Large intestine (tissue), 3 donors: ENCODE measurements around the gene AMMECR1L. TPM values are rescaled to one million over a fixed set of nuclear protein-coding genes. Genes with fewer than 3 reads are reported as not detected.

Source experiments
- DNase-seq, 2 donors: peaks; one replicate each; pipeline versions ENCODE4 v3.0.0 to v3.0.0-alpha.2; 2013
- H3K27ac ChIP-seq: one replicate; pipeline ENCODE4 v1.5.1; 2013; ENCODE audit warnings: low read length
- H3K27me3 ChIP-seq: 2 replicates; pipeline ENCODE4 v1.6.1; 2013; ENCODE audit warnings: low read length; ENCODE audit not compliant: control insufficient read depth, insufficient read depth
- H3K36me3 ChIP-seq: 2 replicates; pipeline ENCODE4 v1.6.1; 2013; ENCODE audit warnings: low read length; ENCODE audit not compliant: control insufficient read depth, insufficient read depth
- H3K4me1 ChIP-seq: one replicate; pipeline ENCODE4 v1.6.1; 2013; ENCODE audit warnings: low read length; ENCODE audit not compliant: control insufficient read depth, insufficient read depth
- H3K4me3 ChIP-seq: one replicate; pipeline ENCODE4 v1.5.1; 2013; ENCODE audit warnings: low read length
- H3K9me3 ChIP-seq: one replicate; pipeline ENCODE4 v1.6.1; 2013; ENCODE audit warnings: mild to moderate bottlenecking, low read depth, low read length, moderate library complexity; ENCODE audit not compliant: control insufficient read depth
- WGBS: methylation state at CpG from one replicate; pipeline ENCODE4 v1.1.5; 2013; ENCODE audit warnings: low lambda C conversion rate; ENCODE audit not compliant: insufficient coverage; 5-methylcytosine and 5-hydroxymethylcytosine counted together
- polyA plus RNA-seq: library from polyadenylated mRNA; unstranded; fragments of 120-200 nt; gene quantifications from one replicate; pipeline ENCODE4 v1.2.1, GENCODE V29; 2013

Gene AMMECR1L
- polyA plus RNA-seq, 1 donor, result 15.4 TPM

DNA sequence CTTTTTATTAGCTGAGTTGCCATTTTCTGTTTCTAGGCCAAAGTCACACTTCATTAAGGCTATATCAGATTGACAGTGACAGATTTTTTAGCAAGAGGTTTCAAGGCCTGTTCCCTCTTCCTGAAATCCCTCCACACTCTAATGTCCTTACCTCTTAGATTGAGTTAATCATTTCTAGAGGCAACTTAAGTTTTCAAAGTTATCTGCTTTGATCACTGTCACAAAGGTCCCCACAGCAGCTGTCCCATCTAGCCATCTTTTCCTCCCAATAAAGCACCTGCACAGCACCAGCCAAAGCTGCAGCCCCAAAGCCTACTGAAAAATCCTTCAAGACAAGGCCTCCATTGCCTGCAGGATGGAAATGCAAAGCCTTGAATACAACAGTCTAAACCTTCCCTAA is 13.4 kb downstream of the AMMECR1L start:
- peaks cover 59% of the 10 kb centered on the region for H3K36me3 ChIP-seq
- H3K4me3 ChIP-seq, result no peak overlapping the region
- peak in 1 of 2 donors; percentile 23 for DNase-seq
- H3K27me3 ChIP-seq, result no peaks in the 10 kb centered on the region
- no peaks in the 10 kb centered on the region for H3K9me3 ChIP-seq
- H3K27ac ChIP-seq, result no peak overlapping the region
- no peaks in the 10 kb centered on the region for H3K4me1 ChIP-seq

DNA sequence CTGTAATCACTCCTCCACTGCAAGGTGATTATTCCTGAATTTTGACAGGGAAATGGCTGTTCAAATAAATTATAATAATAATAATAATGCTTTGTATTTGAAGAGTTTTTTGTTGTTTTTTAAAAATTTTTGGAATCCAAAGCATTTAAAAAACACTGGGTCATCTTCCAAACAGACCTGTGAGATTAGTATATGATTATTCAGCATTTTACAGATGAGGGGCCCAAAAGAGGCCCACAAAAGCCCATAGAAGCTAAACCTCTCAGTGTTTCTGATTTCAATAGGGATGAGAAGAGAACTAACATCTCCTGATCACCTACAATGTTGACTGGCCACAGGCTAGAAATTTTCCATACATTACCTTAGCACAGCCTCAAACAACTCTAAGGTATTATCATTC is 19.8 kb downstream of the AMMECR1L start:
- Histone ChIP-seq H3K36me3 (peaks cover 69% of the 10 kb centered on the region), H3K4me1 (no peaks in the 10 kb centered on the region), H3K27me3 (no peaks in the 10 kb centered on the region), H3K4me3 (no peak overlapping the region), H3K9me3 (no peaks in the 10 kb centered on the region), H3K27ac (no peak overlapping the region)
- no peak for DNase-seq

DNA sequence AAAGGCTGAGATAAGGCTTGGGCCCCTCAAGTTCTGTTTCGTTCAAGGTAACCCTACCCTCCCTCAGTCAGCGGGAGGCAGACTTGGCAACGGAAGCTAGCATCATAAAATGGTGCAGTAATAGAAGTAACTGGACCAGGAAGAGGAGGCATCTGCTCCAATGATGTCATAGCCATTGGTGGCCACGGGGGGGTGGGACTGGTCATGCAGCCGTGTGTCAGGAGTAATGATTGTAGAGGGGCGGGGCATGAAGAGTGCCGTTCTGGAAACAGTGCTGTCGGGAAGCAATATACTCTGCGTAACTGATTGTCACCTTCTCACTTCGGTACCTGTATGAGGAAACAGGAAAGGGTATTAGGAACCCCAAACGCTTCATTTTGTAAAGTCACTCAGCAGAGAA is 20.9 kb downstream of the AMMECR1L start:
- DNase-seq, result peak; percentile 12 to 42
- no peaks in the 10 kb centered on the region for H3K9me3 ChIP-seq
- H3K27ac ChIP-seq, result no peak overlapping the region
- H3K36me3 ChIP-seq, result peaks cover 63% of the 10 kb centered on the region
- H3K4me3 ChIP-seq, result no peak overlapping the region
- H3K27me3 ChIP-seq, result no peaks in the 10 kb centered on the region
- WGBS, result 60% methylated on average over 2 of the region's 11 CpGs
- peaks cover 4% of the 10 kb centered on the region for H3K4me1 ChIP-seq

DNA sequence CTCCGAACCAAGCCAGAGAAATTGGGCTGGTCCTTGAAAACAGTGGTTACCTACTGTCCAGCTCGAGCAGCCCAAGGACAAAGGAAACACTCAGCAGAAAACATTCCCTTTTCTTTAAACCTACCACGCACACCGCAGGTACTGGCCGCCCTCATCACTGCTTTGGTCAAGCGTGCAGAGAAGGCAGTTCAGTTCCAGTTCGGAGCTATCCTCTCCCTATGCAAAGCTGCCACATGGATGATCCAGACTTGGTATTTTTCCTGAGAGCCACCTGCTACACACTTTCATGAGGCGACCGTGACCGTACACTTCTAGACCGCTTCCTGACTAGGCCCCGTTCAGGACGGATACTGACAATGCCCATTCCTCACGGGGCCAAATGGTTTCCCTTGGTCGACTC is 23.5 kb downstream of the AMMECR1L start:
- Histone ChIP-seq H3K36me3 (peaks cover 43% of the 10 kb centered on the region), H3K27ac (no peak overlapping the region), H3K9me3 (no peaks in the 10 kb centered on the region), H3K27me3 (no peaks in the 10 kb centered on the region), H3K4me1 (peaks cover 10% of the 10 kb centered on the region), H3K4me3 (no peak overlapping the region)
- 90% methylated on average over 2 of the region's 15 CpGs for WGBS
- no peak for DNase-seq

DNA sequence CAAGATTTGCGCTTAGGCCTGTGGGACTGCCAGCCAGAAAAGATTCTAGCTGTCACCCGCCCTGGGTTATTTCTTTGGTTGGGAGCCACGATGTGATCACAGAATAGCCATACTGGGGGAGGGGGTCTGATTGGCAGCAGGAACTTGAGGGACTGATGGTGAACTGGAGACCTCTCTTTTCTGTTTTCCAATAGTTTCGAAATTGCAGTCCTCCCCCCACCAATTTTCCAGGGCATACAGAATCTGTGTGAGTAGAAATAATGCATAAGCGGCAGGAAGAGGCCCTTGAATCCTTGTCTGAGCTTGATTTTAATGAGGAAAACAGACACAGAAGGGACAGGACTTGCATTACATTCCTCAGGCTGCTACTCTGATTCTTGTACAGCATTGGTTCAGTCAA is 25.6 kb downstream of the AMMECR1L start:
- H3K4me3 ChIP-seq, result no peak overlapping the region
- no peaks in the 10 kb centered on the region for H3K9me3 ChIP-seq
- no peaks in the 10 kb centered on the region for H3K27me3 ChIP-seq
- DNase-seq, result no peak
- no peak overlapping the region for H3K27ac ChIP-seq
- peaks cover 26% of the 10 kb centered on the region for H3K36me3 ChIP-seq
- 25% methylated on average over 2 of the region's 5 CpGs for WGBS
- peaks cover 18% of the 10 kb centered on the region for H3K4me1 ChIP-seq

DNA sequence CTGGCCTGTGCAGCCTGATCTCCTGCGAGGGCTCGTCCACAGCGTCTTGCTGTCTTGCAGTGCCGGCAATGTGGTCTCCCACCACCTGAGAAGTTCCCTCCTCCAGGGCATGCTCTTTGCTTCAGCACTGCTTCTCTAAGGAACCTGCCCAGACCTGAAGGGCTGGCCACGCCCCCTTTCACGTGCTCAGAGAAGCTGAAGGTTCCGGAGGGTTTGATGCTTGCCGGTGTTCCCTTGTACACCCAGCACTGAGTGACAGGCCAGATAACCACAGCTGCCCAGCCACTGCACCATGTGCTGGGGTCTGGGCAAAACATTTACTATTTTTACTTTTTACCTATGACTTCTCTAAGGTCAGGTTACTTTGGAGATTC is 26.1 kb downstream of the AMMECR1L start:
- no peaks in the 10 kb centered on the region for H3K9me3 ChIP-seq
- H3K27ac ChIP-seq, result no peak overlapping the region
- H3K4me1 ChIP-seq, result peaks cover 18% of the 10 kb centered on the region
- H3K4me3 ChIP-seq, result peak overlapping the region; percentile 21
- peak; percentile 84 to 91 for DNase-seq
- H3K36me3 ChIP-seq, result peaks cover 22% of the 10 kb centered on the region
- no peaks in the 10 kb centered on the region for H3K27me3 ChIP-seq
- WGBS, result no CpG with 5 or more reads among the region's 8 CpGs

DNA sequence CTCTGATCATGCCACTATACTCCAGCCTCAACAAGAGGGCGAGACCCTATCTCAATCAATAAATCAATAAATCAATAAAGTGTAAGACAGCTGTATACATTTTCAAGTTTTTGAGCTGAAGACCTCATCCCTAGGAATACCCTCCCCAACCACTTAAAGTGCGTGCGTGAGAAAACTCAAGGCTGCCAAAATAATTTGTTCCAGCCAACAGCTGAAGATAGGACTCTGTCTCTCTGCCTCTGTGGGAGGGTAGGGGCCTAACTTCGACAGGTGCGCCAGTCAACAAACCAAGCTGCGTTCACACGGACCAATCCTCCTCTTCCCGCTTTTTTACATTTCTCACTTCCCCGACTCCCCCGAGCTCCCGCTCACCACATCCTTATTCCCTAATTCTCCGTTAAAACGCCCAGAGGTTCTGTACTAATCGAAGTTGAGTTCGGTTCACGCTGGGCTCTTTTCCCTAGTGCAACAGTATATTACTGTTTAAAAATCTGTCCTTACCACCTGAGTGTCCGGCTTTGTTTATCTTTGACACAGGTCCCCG is 28.4 kb downstream of the AMMECR1L start:
- H3K4me3 ChIP-seq, result peak overlapping the region; percentile 82
- WGBS, result 0% methylated on average over 5 of the region's 18 CpGs
- H3K27ac ChIP-seq, result peak overlapping the region; percentile 35
- H3K9me3 ChIP-seq, result no peaks in the 10 kb centered on the region
- DNase-seq, result no peak
- peaks cover 12% of the 10 kb centered on the region for H3K36me3 ChIP-seq
- peaks cover 18% of the 10 kb centered on the region for H3K4me1 ChIP-seq
- no peaks in the 10 kb centered on the region for H3K27me3 ChIP-seq

DNA sequence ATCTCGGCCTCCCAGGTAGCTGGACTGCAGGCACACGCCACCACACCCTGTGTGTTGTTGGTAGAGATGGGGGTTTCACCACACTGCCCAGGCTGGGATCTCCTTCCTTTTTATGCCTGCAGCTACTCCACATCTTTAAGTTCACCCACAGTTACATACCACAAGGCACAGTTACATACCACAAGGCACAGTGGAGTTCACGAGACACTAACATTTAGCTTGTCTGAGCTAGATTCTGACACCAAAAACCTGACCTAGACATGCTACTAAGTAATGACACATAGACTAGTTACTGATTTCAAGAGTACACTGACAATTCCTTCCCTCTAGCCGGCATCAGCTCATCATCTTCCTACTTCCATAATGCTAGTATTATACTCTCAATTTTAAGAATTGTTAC is 32.1 kb downstream of the AMMECR1L start:
- peaks cover 41% of the 10 kb centered on the region for H3K36me3 ChIP-seq
- no peak overlapping the region for H3K27ac ChIP-seq
- DNase-seq, result no peak
- H3K9me3 ChIP-seq, result no peaks in the 10 kb centered on the region
- H3K27me3 ChIP-seq, result no peaks in the 10 kb centered on the region
- 83% methylated on average over 1 of the region's 4 CpGs for WGBS
- no peak overlapping the region for H3K4me3 ChIP-seq
- H3K4me1 ChIP-seq, result peaks cover 9% of the 10 kb centered on the region

DNA sequence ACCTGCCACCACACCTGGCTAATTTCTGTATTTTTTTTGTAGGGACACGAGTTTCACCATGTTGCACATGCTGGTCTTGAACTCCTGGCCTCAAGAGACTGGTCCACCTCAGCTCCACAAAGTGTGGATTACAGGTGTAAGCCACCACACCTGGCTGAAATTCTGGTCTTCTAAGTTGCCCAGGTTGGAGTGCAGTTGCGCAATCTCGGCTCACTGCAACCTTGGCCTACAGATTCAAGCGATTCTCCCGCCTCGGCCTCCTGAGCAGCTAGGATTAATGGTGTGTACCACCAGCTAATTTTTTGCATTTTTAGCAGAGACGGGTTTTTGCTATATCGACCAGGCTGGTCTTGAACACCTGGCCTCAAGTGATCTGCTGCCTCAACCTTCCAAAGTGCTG is 33.4 kb downstream of the AMMECR1L start:
- H3K36me3 ChIP-seq, result peaks cover 53% of the 10 kb centered on the region

DNA sequence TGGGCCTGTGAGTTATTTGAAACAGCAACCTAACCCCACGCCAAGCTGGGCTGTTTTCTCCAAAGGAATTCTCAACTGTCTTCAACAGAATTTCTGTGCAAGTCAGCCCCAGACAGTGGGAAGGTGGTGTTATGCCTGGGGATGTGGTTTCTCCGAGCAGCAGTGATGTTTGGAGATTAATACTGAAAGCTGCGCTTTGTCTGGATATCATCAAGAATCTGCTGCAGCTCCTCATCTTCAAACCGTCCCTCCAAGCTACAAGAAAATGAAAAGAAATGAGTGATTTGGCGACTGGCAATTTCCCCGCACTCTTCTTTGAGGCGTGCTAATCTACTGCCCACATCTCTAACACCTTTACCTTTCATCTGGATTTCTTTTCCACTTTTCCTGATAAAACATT is 37.8 kb downstream of the AMMECR1L start:
- no peak for DNase-seq
- H3K9me3 ChIP-seq, result no peaks in the 10 kb centered on the region
- peaks cover 71% of the 10 kb centered on the region for H3K36me3 ChIP-seq
- no peaks in the 10 kb centered on the region for H3K27me3 ChIP-seq
- H3K27ac ChIP-seq, result no peak overlapping the region
- WGBS, result 100% methylated on average over 3 of the region's 7 CpGs
- no peak overlapping the region for H3K4me3 ChIP-seq
- H3K4me1 ChIP-seq, result no peaks in the 10 kb centered on the region

More for the DNA sequence above, 33.4 kb downstream of the AMMECR1L start:
- WGBS, result no CpG with 5 or more reads among the region's 8 CpGs
- Histone ChIP-seq H3K4me1 (peaks cover 9% of the 10 kb centered on the region), H3K9me3 (no peaks in the 10 kb centered on the region), H3K27me3 (no peaks in the 10 kb centered on the region), H3K4me3 (no peak overlapping the region), H3K27ac (no peak overlapping the region)
- no peak for DNase-seq

DNA sequence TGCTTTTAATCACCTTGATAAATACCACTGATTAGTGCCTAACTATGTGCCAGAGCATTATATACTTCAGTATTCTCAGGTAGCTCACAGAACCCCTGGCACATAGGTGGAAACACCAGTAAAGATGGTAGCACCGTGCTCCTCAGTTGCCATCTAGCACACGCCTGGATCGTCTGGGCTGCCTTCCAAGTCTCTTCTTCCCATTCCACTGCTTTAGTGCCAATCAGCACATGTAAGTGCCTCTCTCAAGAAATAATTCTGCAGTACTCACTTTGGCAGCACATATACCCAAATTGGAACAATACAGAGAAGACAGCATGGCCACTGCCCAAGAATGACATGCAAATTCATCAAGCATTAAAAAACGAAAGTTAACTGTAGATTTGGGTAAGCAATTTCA is 40.8 kb downstream of the AMMECR1L start:
- Histone ChIP-seq H3K27ac (no peak overlapping the region), H3K36me3 (peaks cover 47% of the 10 kb centered on the region)

More for the DNA sequence above, 40.8 kb downstream of the AMMECR1L start:
- Histone ChIP-seq H3K27me3 (no peaks in the 10 kb centered on the region), H3K4me1 (no peaks in the 10 kb centered on the region), H3K4me3 (no peak overlapping the region), H3K9me3 (peaks cover 4% of the 10 kb centered on the region)
- 100% methylated on average over 1 of the region's 4 CpGs for WGBS
- no peak for DNase-seq
